ENCODE data around the gene EML4.

GRCh38 chr2:42230891-42231290 is 61.7 kb downstream of the EML4 start:
- TF ChIP-seq EZH2 (IDR thresholded peaks at IDR 0.05; ENCODE audit: borderline replicate concordance, low read depth, low read length, poor library complexity, severe bottlenecking) (no peak), CTCF (conservative IDR thresholded peaks at IDR 0.05; ENCODE audit: low read depth, low read length) (no peak)

All from A673 (cell line).